Panc1 (cell line): ENCODE measurements around the gene AFF3. TPM values are rescaled to one million over a fixed set of nuclear protein-coding genes. Genes with fewer than 3 reads are reported as not detected.
"Not testable (repeated sequence)": the region's sequence is repeated elsewhere in the genome, so short reads cannot be mapped to it uniquely, and the experiment has no call there.

ENCODE experiments used
- ATAC-seq: fragments of 200-7000 bp; cut with Tn5 transposase; 2 replicates; pipeline ENCODE4 v1.9.1; 2020; ENCODE audit warnings: mild to moderate bottlenecking, moderate library complexity
- BruUV-seq: library from RNA; stranded (reverse); fragments of 400-500 nt; replicated peaks from 2 replicates; lab custom pipeline; 2021; lab: Mats Ljungman, UMichigan
- CTCF ChIA-PET: fragments of 300-600 bp; sonication (Branson Sonifier 250); formaldehyde crosslinking; loops from one replicate; lab custom pipeline; 2022; ENCODE audit warnings: antibody characterized with exemption; lab: Charles Lee
- POLR2A ChIA-PET: fragments of 300-600 bp; sonication (Branson Sonifier 250); formaldehyde crosslinking; loops from one replicate; lab custom pipeline; 2022; ENCODE audit warnings: antibody characterized with exemption; lab: Charles Lee
- DNase-seq: peaks from one replicate; pipeline ENCODE4 v3.0.0-alpha.2; 2010; ENCODE audit warnings: low read depth, low spot score
- H3K27ac ChIP-seq: 2 replicates; pipeline ENCODE4 v1.5.1; 2011; ENCODE audit warnings: mild to moderate bottlenecking, low read length, inconsistent platforms
- H3K27me3 ChIP-seq: fragments of 200-500 bp; sonication (Bioruptor generic); 2 replicates; pipeline ENCODE4 v1.6.0; 2014; ENCODE audit warnings: low read length, inconsistent platforms; ENCODE audit not compliant: control insufficient read depth, insufficient read depth
- H3K36me3 ChIP-seq: fragments of 200-500 bp; sonication (Bioruptor generic); 2 replicates; pipeline ENCODE4 v1.5.1; 2014; ENCODE audit warnings: inconsistent platforms, mild to moderate bottlenecking, low read length, moderate library complexity; ENCODE audit not compliant: control insufficient read depth, insufficient read depth
- H3K4me1 ChIP-seq: 2 replicates; pipeline ENCODE4 v1.5.1; 2011; ENCODE audit warnings: inconsistent platforms, mild to moderate bottlenecking, low read length, moderate library complexity; ENCODE audit not compliant: control insufficient read depth, insufficient read depth
- H3K4me3 ChIP-seq, 2 experiments: 2 replicates each; pipeline ENCODE4 v1.5.1; 2011 to 2012; ENCODE audit warnings: low read depth in 2 of 2, low read length in 2 of 2, mild to moderate bottlenecking in 2 of 2, inconsistent platforms in 1 of 2, moderate library complexity in 1 of 2
- H3K9me3 ChIP-seq: fragments of 200-500 bp; sonication (Bioruptor generic); 2 replicates; pipeline ENCODE4 v1.5.1; 2014; ENCODE audit warnings: low read depth, mild to moderate bottlenecking, inconsistent platforms, low read length, moderate library complexity; ENCODE audit not compliant: control insufficient read depth, insufficient read depth
- CTCF ChIP-seq: fragments of 450-650 bp; IDR thresholded peaks from 2 replicates; pipeline ENCODE4 v1.5.1; 2017; ENCODE audit warnings: mild to moderate bottlenecking
- POLR2AphosphoS5 ChIP-seq: IDR thresholded peaks from 2 replicates; pipeline ENCODE4 v1.6.1; 2012; ENCODE audit warnings: mild to moderate bottlenecking, low read depth, low read length, moderate library complexity
- REST ChIP-seq, 2 experiments: IDR thresholded peaks; 2 replicates each; pipeline ENCODE4 v1.6.1; 2011 to 2012; ENCODE audit warnings: low read depth in 2 of 2, control low read depth in 1 of 2, low read length in 1 of 2, mild to moderate bottlenecking in 1 of 2, moderate library complexity in 1 of 2; ENCODE audit not compliant: insufficient read depth in 1 of 2
- SIN3A ChIP-seq: IDR thresholded peaks from 2 replicates; pipeline ENCODE4 v1.6.1; 2012; ENCODE audit warnings: low read depth, mild to moderate bottlenecking, low read length, moderate library complexity, borderline replicate concordance; ENCODE audit not compliant: insufficient read depth
- TCF7L2 ChIP-seq: IDR thresholded peaks from 2 replicates; pipeline ENCODE4 v1.6.1; 2011; ENCODE audit warnings: mild to moderate bottlenecking, low read depth, low read length, inconsistent platforms
- in situ Hi-C: cut with HindIII; loops from 2 replicates; pipeline ENCODE4 v1.10.0; 2016; ENCODE audit warnings: low sequenced_read_pairs, low pct_unique_long_range_greater_than_20kb
- intact Hi-C: fragments of 100-400 bp; cut with micrococcal nuclease; formaldehyde crosslinking; loops from one replicate; pipeline ENCODE4 v1.10.0; 2022; ENCODE audit not compliant: unreplicated experiment
- total RNA-seq: library from RNA; stranded (reverse); gene quantifications from one replicate; pipeline ENCODE4 v1.2.1, GENCODE V29; 2021; ENCODE audit not compliant: unreplicated experiment

Gene AFF3
- total RNA-seq, 1 experiment from 2014 or later = 2.2 TPM

- intact Hi-C loops (no loop called here), in situ Hi-C loops (no loop called here)
- Histone ChIP-seq H3K36me3 (no peaks in the 10 kb centered on the region), H3K27me3 (no peaks in the 10 kb centered on the region), H3K9me3 (no peaks in the 10 kb centered on the region), H3K4me1 (no peaks in the 10 kb centered on the region), H3K27ac (no peak overlapping the region), H3K4me3 (no peak overlapping the region)
- no peak for DNase-seq
- TF ChIP-seq REST (IDR thresholded peaks at IDR 0.05; ENCODE audit: insufficient read depth in 1 of 2, low read depth in 2 of 2, low read length in 1 of 2) = no peak
- no peak for TF ChIP-seq TCF7L2
- TF ChIP-seq CTCF = no peak
- TF ChIP-seq SIN3A = no peak
- no peak for TF ChIP-seq POLR2AphosphoS5
- POLR2A ChIA-PET = no interaction called here
- CTCF ChIA-PET = no interaction called here
- BruUV-seq = no TSS peak
- no peak for ATAC-seq
These were observed 192.9 kb downstream of the AFF3 start for GRCh38 chr2:99949530-99949929.

- Histone ChIP-seq H3K9me3 (no peaks in the 10 kb centered on the region), H3K4me3 (no peak overlapping the region), H3K27ac (no peak overlapping the region), H3K36me3 (no peaks in the 10 kb centered on the region), H3K4me1 (no peaks in the 10 kb centered on the region), H3K27me3 (no peaks in the 10 kb centered on the region)
- in situ Hi-C loops = no loop called here
- BruUV-seq = no TSS peak
- DNase-seq = no peak
- ATAC-seq = no peak
- TF ChIP-seq CTCF = no peak
- no peak for TF ChIP-seq TCF7L2
- no peak for TF ChIP-seq POLR2AphosphoS5
- no peak for TF ChIP-seq REST (IDR thresholded peaks at IDR 0.05; ENCODE audit: insufficient read depth in 1 of 2, low read depth in 2 of 2, low read length in 1 of 2)
- no peak for TF ChIP-seq SIN3A
- intact Hi-C loops = no loop called here
- ChIA-PET CTCF (no interaction called here), POLR2A (no interaction called here)
These were observed 194.4 kb downstream of the AFF3 start for GRCh38 chr2:99948010-99948409.

GRCh38 chr2:99947366-99947765, 195.0 kb downstream of the AFF3 start:
- BruUV-seq, DNase-seq, CTCF ChIA-PET, H3K27me3 ChIP-seq, H3K27ac ChIP-seq, H3K9me3 ChIP-seq, ATAC-seq, H3K4me1 ChIP-seq, in situ Hi-C loops, intact Hi-C loops, H3K36me3 ChIP-seq, H3K4me3 ChIP-seq: not testable (repeated sequence)
- POLR2A ChIA-PET = interaction anchor here (0.6 kb wide), 1 partner anchor 24 kb away, joined by 3 read pairs; no protein-coding TSS in a partner anchor
